ENCODE results near the gene PLXNA1.

Gene PLXNA1

DNA sequence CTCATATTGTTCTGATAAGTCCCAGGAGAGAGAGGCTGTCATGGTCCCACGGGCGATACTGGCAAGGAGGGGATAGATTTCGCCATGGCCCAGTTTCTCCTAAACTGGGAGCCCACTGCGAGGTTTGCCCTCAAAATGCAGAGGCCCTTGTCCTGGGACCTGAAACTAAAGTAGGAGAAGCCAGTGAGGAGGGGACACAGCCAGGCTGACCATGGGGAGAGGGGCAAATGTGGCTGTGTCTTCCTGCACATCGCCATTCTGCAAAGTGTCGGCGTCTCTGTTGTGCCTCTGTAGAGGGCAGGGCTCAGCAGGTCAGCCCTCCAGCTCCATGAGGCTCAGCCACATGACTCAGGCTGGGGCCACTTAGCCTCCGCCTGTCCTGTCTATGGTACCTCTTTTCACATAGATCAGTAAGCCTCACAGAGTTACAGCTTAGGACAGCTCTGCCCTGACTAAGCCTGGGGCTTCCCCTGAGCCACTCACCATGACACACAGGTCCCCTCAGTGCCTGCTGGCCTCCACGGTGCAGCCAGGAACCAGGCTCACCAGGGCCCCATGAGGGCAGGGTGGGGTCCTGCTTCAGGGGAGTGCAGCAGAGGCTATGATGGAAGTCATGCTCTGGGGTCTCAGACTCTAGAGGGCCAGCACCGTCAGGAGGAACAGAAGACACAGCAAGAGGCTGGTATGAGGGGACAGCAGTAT lies 28.6 kb upstream of the PLXNA1 start:
- no peak for DNase-seq

DNA sequence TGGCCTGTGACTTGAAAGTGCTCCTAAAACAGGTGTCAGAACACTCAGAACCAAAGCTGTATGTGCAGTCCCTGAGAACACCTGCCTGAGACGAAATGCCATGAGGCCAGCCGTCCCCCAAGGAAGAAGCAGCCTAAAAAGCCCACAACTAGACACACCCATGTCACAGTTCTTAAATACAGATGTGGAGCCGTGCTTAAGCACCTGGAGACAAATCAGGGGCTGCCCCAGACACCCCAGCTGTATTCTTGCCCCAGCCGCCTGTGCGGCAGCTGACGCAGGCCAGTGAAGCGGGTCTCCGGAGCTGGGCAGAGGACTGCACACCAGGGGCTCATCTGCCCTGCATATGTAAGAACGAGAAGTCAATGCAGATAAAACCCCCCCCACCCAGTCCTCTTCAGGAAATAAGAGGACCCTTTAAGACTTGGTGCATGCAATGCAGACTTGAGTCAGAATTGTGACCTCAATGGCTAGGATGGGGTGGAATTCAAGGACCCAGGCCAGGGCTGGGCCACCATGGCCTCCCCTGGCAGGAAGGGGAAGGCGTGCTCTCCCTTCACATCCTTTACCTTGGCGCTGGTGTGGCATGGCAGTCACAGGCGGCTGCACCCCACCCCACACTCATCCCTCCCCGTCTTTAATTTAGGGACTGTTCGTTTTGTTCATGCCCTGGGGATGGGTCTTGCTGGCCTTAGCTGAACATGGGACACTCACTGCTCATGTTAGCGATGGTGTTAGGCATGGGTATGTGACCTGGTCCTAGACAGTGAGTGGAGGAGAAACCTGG lies 27.7 kb upstream of the PLXNA1 start:
- no peak for DNase-seq

DNA sequence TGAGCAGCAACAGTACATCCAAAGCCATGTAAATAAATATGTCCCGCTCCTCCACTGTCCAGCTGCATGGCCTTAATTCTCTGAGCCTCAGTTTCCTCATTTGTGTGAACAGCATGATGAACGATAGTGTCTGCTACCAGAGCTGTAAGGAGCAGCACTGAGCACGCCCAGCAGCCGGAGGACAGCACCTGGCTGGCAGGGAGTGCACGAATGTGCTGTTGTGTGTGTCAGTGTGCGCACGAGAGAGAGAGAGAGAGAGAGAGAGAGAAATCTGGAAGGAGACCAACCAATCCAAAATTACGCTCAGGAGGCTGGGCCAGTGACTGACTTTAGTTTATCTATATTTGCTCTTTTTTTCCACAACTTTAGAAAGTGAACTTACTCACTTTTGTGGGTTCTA lies 26.6 kb upstream of the PLXNA1 start:
- no peak for DNase-seq

DNA sequence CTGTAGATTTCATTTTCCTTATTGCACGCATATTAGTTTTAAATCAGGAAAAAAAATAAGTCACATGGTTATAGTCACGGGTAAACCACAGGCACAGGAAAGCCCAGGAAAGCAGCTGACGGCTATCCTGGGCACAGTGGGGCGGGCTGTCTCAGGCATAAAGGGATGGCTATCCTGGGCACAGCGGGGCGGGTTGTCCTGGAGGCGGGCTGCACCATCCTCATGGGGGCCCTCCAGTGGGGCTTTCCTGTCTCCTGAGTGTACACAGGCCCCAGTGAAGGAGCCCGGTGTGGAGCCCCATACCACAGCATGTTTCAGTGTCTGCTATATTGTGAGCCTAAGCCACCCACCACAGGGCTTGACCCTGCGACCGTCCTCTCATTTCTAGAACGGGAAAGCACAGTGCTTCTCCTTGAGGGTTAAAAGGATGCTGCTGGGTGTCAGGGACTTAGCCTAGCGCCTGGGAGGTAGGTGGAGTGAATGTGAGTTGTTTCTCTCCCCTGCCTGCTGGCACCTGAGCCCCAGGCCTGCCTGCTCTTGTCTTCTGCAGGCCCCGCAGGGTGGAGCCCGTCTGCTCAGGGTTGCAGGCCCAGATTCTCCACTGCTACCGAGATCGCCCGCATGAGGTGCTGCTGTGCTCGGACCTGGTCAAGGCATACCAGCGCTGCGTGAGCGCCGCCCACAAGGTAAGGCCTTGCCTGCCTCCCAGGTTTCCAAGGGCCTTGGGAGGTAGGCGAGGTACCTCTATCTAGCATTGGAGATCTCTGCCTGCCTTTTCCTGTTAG lies 25.9 kb upstream of the PLXNA1 start:
- DNase-seq: no peak

DNA sequence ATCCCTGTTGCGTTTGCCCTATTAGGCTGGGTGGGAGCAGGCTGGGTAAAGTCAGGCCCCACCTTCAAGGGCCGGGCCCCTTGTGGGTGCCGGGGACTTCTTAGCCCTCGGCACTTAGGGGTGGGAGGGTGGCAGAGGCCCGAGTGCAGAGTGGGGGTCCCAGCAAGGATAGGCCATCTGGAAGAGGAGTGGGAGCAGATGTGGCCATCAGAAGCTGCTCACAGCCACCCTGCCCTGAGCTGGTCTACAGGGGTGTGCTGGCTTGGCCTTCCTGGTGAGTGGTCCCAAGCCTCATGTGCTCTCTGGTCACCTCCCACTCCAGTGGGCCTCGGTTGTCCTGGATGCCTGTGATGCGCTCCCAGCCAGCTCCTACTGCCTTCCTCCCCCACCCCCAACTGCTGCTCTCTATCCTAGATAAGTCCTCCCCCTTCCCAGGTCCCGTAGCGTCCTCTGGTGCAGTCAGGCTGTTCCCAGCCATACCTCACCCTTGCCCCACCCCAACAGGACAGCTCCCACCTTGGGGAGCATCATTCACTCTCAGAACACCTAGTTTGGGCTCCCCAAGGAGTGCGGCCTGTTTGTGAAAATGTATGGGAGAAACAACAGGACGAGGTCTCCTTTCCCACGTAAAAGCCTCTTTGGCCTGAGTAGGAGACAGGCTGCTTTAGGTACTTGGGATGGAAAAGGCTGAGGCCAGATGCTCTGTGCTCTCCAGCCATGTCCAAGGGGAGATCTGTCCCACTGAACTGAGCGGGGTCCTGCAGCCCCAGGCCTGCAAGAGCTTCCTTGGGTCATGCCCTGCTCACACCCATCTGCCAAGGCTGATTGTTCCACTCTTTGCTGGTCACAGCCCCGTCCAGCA lies 24.9 kb upstream of the PLXNA1 start:
- no peak for DNase-seq

DNA sequence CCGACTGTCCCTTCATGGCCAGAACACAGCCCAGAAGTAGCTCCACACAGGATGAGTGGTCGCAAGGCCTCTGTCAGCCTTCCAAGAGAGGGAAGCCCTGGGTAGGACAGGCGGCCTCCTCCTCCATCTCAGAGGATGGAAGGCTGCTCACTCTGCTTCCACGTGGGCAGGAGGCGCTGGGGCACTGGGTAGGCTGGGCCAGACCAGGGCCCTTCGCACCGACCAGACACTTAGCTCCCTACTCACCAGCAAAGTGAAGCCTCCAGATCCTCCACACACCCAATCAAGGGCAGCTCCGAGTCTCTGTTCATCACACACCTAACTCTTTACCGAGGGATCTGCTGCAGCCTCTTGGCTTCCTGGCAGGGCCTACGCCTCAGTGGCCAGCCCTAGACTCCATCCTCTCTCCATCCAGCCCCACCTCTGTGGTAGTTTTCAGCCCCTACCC lies 24.3 kb upstream of the PLXNA1 start:
- DNase-seq: no peak

DNA sequence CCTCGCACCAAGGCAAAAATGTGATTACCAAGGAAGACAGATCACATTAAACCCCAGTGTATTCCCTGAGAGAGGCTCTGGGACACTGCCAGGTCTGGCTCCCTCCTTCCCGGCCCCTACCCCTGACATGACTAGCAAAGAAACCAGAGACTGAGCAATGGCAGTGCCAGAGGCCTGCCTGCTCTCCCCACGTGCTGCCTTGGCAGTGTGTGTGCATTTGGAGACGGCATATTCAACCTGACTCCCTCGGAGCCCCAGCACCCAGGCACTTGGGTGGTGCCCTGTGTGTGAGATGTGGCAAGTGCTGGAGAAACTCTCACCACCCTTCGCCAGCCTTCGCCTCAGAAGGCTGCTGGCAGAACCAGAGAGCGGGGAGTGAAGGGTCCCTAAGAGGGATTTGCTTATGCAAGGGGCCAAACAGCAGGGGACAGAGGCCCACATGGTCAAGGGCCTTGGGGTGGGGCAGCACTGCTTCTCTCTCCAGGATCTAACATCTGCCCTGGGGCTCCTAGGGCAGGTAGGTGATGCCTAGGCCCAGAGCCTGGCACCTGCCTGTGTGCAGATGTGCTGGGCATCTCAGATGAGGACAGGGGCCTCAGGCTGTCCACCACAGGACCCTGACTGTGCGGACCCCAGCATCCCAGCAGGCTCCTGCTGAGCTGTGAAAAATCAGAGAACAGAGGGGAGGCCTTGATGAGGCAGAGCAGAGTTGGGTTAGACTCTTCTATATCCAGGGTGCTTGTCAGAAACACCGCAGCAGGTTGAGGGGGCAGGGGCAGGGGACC lies 23.6 kb upstream of the PLXNA1 start:
- no peak for DNase-seq

DNA sequence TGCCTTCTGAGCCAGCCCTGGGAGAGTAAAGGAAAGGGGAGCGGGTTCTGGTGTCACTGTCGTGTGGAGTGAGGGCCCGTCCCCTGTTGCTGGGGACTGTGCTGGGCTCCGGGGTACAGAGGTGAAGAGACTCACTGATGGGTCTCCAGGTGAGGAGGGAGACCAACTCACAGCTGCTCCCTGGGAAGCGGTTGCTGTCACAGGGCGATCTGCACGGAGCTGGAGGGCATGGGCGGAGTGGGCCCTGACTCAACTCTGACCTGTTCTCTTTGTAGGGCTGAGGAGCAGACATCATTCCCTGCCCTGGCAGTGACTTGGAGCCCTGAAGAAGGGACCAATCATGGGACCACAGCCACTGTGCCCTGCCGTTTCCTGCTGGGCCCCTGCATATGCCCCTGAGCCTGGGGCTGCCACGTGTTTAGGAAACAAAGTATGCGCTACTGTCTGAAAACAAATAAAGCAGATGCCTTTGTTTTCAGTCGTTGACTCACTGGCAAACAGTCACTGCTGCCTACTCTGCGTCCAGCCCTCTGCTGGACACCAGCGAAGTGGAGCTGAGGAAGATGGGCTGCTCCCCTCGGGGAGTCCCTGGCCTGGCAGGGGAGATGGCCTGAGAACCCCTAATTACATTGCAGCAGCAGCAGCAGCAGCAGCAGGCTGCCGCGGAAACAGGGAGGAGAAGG lies 22.9 kb upstream of the PLXNA1 start:
- no peak for DNase-seq

DNA sequence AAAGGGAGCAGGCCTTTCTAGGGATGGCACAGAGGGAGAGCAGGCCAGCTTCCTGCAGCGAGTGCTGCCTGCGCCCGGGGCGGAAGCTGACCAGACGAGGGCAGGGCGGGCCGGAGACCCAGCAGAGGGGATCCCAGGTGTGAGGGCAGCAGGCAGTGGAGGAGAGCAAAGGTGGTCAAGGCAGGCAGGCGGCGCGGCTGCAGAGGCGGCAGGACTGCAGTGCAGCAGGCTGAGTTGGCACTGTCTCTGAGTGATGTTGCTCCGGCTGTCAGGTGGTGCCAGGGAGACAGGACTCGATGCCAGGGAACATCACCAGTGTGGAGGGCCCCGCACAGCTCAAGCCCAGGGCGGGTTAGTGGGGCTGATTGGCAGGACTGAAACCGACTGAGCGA lies 22.3 kb upstream of the PLXNA1 start:
- DNase-seq: no peak

DNA sequence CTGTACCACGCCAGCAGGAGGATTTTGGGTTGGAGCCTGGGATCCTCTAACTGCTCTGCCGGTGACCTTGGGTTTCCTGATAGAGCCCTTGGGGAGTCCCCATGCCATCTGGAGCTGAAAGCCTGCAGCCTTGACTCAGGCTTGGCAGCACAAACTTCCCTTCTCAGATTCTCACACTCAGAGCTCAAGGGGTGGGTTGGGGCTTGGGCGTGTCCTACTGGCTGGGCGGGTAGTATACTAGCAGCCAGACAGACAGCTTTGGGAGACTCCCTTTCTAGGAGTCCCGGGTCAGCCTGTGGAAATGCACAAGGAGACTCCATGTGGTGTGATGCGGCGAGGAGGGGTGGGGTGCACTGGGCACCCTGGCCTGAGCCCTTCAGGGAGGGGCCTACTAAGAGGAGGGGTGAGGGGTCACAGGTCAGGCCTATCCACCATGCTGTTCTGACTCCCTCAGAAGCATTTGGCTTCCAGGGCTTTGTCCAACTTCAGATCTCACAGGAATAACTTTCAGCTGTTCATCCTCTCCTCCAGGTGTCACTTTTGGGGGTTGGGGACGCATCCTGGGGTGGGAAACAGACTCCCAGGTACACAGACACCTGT lies 21.6 kb upstream of the PLXNA1 start:
- DNase-seq: no peak

DNA sequence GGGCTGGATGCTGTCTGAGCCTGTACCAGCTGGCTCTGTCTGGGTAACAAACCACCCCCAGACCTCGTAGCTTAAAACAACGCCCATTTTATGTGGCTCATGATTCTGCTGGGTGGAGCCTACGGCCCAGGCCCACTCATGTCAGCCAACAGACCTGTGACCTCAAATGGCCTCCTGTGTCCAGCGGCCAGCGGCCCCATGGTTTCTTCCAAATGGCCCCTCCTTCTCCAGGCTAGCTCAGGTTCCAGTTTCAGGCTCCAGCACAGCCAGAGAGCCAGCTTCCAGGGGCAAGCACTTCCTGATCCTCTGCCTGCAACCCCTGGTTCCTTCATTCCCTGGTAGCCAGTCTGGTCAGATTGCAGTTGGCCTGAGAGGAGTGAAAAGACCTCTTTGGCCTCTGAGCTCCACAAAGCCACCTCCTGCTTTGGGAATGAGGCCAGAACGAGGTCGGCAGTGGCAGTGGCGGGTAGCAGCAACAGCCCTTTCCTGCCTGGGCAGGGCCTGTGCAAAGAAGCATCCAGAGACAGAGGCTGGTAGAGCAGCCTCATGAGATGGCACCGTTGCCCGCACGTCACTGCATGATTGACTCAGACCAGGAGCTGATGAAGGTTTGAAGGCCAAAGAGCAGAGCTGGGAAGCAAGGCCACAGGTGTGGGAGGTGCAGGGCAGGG lies 21.0 kb upstream of the PLXNA1 start:
- no peak for DNase-seq

DNA sequence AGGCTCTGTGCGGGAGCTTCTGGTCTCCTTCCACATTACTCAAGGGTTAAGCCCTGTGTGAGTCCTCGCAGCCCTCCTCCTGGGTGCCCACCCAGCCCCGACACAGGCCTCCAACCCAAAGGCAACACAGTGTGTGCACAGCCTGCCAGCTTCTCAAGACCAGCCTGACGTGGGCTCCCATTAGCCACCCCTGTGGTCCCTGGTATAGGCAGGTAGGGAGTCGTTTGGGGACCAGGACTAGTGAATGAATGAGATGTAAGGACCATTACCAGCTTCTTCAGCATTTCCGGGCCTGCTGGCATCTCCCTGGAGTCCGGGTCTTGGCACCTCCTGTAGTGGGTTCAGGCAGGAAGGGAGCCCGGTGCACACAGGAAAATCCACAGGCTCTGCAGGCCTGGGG lies 20.2 kb upstream of the PLXNA1 start:
- no peak for DNase-seq

DNA sequence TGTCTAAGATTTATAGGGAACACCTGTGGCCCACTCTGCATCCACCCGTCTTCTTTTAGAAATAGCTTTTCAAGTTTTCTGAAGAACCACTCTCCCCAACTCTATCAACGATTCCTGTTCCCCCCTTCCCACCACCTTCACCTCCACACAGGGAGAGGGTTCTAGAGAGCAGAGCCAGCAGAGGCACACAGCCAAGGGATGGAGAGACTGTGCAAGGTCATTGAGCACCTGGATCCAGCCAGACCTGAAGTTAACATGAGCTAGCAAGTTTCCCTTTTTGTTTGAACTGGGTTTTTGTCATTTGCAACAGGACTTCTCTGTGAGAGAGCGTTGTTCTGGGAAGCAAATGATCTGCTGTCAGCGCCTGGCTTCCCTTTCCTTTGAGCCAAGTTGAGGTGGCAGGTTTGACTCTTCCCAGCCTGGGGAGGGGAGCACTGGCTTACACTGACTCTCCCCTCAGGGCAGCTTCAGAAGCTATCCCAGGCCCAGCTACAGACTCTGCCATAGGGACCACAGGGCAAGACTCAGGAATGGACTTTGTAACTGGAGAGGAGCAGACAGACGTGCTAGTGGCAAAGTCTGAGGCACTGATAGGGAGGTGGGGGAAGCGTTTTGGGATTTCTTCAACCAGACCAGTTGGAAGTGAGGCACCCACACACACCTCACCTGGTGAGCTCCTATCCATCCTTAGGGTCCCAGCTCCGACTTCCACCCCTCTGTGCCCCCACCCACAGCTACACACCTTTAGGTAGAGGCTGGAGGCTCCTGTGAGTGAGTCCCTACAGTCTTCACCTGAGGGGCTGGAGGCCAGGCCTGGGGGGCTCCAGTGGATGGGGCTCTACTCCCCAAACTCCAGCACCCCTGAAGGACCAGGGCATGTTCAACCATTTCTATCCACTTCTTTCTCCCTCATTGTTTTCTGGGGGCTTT lies 19.4 kb upstream of the PLXNA1 start:
- DNase-seq: no peak

DNA sequence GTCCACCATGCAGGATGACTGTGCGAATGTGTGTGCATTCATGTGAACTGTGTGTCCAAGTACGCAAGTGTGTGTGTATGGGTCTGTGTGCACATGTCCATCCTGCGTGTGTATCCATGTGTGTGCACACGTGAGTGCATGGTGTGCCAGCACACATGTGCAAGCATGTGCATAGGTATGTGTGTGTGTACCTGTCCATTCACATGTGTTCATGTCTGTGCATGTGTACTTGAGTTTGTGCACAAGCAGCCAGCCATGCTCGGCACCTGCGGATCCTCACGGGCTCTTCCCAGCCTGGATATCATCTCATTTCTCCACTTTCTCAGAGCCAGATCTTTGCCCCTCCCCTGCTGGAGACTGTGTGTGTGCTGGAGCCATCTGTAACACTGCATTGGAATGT lies 18.7 kb upstream of the PLXNA1 start:
- no peak for DNase-seq

DNA sequence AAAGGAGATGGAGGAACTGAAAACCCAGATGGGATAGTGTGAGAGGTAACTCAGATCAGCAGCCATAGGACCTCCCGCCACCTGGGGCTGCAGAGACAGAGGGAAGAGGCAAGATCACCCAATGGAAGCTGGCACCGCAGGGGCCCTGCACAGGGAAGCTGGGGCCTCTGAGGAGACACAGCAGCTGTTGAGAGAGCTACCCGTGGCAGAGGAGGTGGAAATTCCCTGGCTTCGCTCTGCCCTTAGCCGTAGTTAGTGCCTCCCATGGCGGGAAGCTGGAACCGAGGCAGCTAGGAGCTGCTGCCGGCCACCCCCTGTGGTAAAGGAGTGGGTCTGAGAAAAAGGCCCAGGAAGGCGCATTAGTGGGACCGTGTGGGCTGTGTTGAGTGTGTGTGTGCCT lies 18.0 kb upstream of the PLXNA1 start:
- no peak for DNase-seq

DNA sequence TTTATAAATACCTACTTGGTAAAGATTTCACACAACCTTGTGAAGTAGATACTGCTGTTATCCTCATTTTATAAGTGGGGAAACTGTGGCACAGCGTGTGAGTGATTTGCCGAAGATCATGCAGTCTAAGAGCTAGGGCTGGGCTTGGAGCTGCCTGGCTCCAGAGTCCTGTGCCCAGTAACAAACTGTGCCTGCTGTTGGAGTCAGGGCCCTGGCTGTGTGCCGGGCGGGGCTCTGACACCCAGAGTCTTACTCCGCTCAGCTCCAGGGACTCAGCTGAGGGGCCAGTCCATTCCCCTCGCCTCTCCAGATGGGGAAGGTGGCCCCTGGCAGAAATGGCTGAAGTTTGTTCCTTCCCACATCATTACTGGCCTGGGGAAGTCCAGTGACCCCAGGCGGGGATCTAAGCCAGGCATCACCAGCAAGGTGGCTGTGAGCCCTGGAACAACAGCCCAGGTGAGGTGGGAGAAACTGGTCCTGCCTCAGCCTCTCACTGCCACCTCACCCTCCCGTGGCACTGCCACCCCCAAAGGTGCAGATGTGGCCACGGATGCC lies 17.3 kb upstream of the PLXNA1 start:
- DNase-seq: no peak

DNA sequence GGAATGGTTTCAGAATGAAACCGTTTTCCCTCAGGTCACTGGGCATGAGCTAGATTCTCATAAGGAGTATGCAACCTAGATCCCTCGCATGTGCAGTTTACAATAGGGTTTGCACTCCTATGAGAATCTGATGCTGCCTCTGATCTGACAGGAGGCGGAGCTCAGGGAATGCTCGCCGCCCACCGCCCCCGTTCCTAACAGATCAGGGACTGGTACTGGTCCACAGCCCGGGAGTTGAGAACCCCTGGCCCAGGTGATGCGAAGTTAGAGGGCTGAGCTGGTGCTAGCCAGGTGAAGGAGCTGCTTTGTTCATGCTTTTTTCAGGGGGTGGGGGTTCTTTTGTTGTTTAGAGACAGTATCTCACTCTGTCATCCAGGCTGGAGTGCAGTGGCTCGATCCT lies 15.5 kb upstream of the PLXNA1 start:
- DNase-seq: no peak

Data from DMS79 treated with DMSO at 0.1 percent for 48 hours (cell line).